K562 (cell line): Measurements from ENCODE around the gene RABGAP1L. TPM values are rescaled to one million over a fixed set of nuclear protein-coding genes. Genes with fewer than 3 reads are reported as not detected.

Source experiments
- ATAC-seq: fragments of 200-7000 bp; cut with Tn5 transposase; 3 replicates; pipeline ENCODE4 v1.9.1; 2020; ENCODE audit warnings: moderate library complexity
- BruUV-seq: library from RNA; stranded (reverse); fragments of 400-500 nt; replicated peaks from 2 replicates; lab custom pipeline; 2021; lab: Mats Ljungman, UMichigan
- CTCF ChIA-PET: fragments of 300-600 bp; formaldehyde crosslinking; extraction: SDS; loops from one replicate; lab custom pipeline; 2021; ENCODE audit warnings: low intra/inter-chr PET ratio; lab: Yijun Ruan, JAX
- POLR2A ChIA-PET: fragments of 300-600, 350-650 bp; sonication (Branson Sonifier 250); formaldehyde crosslinking; extraction: SDS; loops from one replicate; lab custom pipeline; 2021; ENCODE audit warnings: antibody characterized with exemption, inconsistent platforms; lab: Yijun Ruan, JAX
- DNase-seq, 4 experiments: peaks; one replicate each; pipeline versions ENCODE4 v3.0.0 to v3.0.0-alpha.2; 2011 to 2018; ENCODE audit warnings: low spot score in 3 of 4, mixed read lengths in 3 of 4; ENCODE audit errors: extremely low read depth in 1 of 4
- FAIRE-seq: peaks from 2 replicates; lab custom pipeline; 2011; peaks lifted over from hg19 to GRCh38; lab: Jason Lieb, UNC
- H2AFZ ChIP-seq: 2 replicates; pipeline ENCODE4 v1.6.0; 2011; ENCODE audit warnings: low read depth, low read length, control low read depth, inconsistent platforms
- H3K27ac ChIP-seq: fragments of 200-600 bp; 3 replicates; pipeline ENCODE4 v1.8.0; 2011; ENCODE audit warnings: low read depth, mild to moderate bottlenecking, control low read depth, inconsistent platforms, low read length, moderate library complexity, mixed read lengths; ENCODE audit errors: extremely low read depth
- H3K27me3 ChIP-seq, 2 experiments: fragments of 300-600 bp in 1 of 2; 2 replicates in 1 of 2; 3 replicates in 1 of 2; pipeline versions ENCODE4 v1.6.0 to v1.8.0; 2011; ENCODE audit warnings: inconsistent platforms in 2 of 2, low read length in 2 of 2, mild to moderate bottlenecking in 1 of 2, mixed read lengths in 1 of 2, moderate library complexity in 1 of 2; ENCODE audit not compliant: control insufficient read depth in 2 of 2, insufficient read depth in 2 of 2
- H3K36me3 ChIP-seq: fragments of 300-600 bp; 3 replicates; pipeline ENCODE4 v1.8.0; 2011; ENCODE audit warnings: mild to moderate bottlenecking, low read length, inconsistent platforms; ENCODE audit not compliant: control insufficient read depth, insufficient read depth
- H3K4me1 ChIP-seq, 2 experiments: fragments of 200-600 bp in 1 of 2; replicated peaks in 1 of 2; 2 replicates in 1 of 2; 3 replicates in 1 of 2; pipeline versions ENCODE4 v1.5.1 to v1.8.0; 2011; ENCODE audit warnings: inconsistent platforms in 2 of 2, low read length in 2 of 2, mild to moderate bottlenecking in 1 of 2, mixed read lengths in 1 of 2, moderate library complexity in 1 of 2; ENCODE audit not compliant: control insufficient read depth in 2 of 2, insufficient read depth in 2 of 2
- H3K4me2 ChIP-seq: 2 replicates; pipeline ENCODE4 v1.6.1; 2011; ENCODE audit warnings: low read length, control low read depth, inconsistent platforms, mixed read lengths; ENCODE audit not compliant: insufficient read depth
- H3K4me3 ChIP-seq: fragments of 200-600 bp; sonication (generic), shearing (Covaris generic); 2 replicates; pipeline ENCODE4 v1.5.1; 2016; ENCODE audit warnings: control low read depth, inconsistent platforms
- H3K79me2 ChIP-seq: fragments of 200-600 bp; 3 replicates; pipeline ENCODE4 v1.8.0; 2011; ENCODE audit warnings: low read length, inconsistent platforms; ENCODE audit not compliant: control insufficient read depth, insufficient read depth
- H3K9ac ChIP-seq, 2 experiments: 2 replicates each; pipeline versions ENCODE4 v1.6.0 to v1.6.1; 2011; ENCODE audit warnings: low read depth in 2 of 2, low read length in 2 of 2, control low read depth in 1 of 2, inconsistent platforms in 1 of 2, mild to moderate bottlenecking in 1 of 2, mixed read lengths in 1 of 2; ENCODE audit not compliant: insufficient read depth in 1 of 2
- H3K9me1 ChIP-seq: one replicate; pipeline ENCODE4 v1.6.0; 2011; ENCODE audit warnings: inconsistent platforms, mild to moderate bottlenecking, low read length, moderate library complexity; ENCODE audit not compliant: control insufficient read depth, insufficient read depth
- H3K9me3 ChIP-seq: replicated peaks from 2 replicates; pipeline ENCODE4 v1.5.1; 2011; ENCODE audit warnings: low read depth, low read length, inconsistent platforms; ENCODE audit not compliant: control insufficient read depth, insufficient read depth
- H4K20me1 ChIP-seq: replicated peaks from 2 replicates; pipeline ENCODE4 v1.6.1; 2011; ENCODE audit warnings: low read length, inconsistent platforms, mixed read lengths; ENCODE audit not compliant: control insufficient read depth, insufficient read depth
- C11orf30 ChIP-seq: fragments of 450-650 bp; IDR thresholded peaks from 2 replicates; pipeline ENCODE4 v1.6.1; 2016; ENCODE audit warnings: low read depth, mild to moderate bottlenecking
- EP400 ChIP-seq: fragments of 450-650 bp; IDR thresholded peaks from 2 replicates; pipeline ENCODE4 v1.6.1; 2017; ENCODE audit warnings: antibody characterized with exemption, mild to moderate bottlenecking, moderate library complexity
- HDAC6 ChIP-seq: IDR thresholded peaks from 2 replicates; pipeline ENCODE4 v1.6.1; 2012; ENCODE audit warnings: low read depth, mild to moderate bottlenecking, control low read depth, inconsistent platforms, low read length, moderate library complexity
- HLTF ChIP-seq: fragments of 450-650 bp; IDR thresholded peaks from 2 replicates; pipeline ENCODE4 v1.6.1; 2016
- MAFF ChIP-seq: IDR thresholded peaks from 2 replicates; pipeline ENCODE4 v1.6.1; 2012; ENCODE audit warnings: low read length, improper control_type of control experiment
- MAFG ChIP-seq: fragments of 450-650 bp; conservative IDR thresholded peaks from 2 replicates; pipeline ENCODE4 v1.6.1; 2016; ENCODE audit warnings: missing genetic modification characterization, missing compliant biosample characterization
- MAFK ChIP-seq: IDR thresholded peaks from 2 replicates; pipeline ENCODE4 v1.6.1; 2011; ENCODE audit warnings: low read length, improper control_type of control experiment
- MLLT1 ChIP-seq, 2 experiments: fragments of 450-650 bp; IDR thresholded peaks; 2 replicates each; pipeline ENCODE4 v1.6.1; 2016
- RBBP5 ChIP-seq: fragments of 200-600 bp; sonication (generic); IDR thresholded peaks from 2 replicates; pipeline ENCODE4 v1.6.1; 2012; ENCODE audit warnings: borderline replicate concordance, mild to moderate bottlenecking, low read length, control low read depth, inconsistent platforms; ENCODE audit not compliant: insufficient read depth, poor library complexity, severe bottlenecking
- SRSF9 ChIP-seq: fragments of 200-400 bp; formaldehyde crosslinking; IDR thresholded peaks from 2 replicates; pipeline ENCODE4 v1.6.1; 2017; ENCODE audit warnings: low read depth, low read length, borderline replicate concordance
- TFE3 ChIP-seq: fragments of 450-650 bp; formaldehyde crosslinking; IDR thresholded peaks from 2 replicates; pipeline ENCODE4 v1.4.0; 2020; ENCODE audit warnings: mild to moderate bottlenecking, mixed read lengths
- ZNF316 ChIP-seq: fragments of 450-650 bp; IDR thresholded peaks from 2 replicates; pipeline ENCODE4 v1.6.1; 2016
- WGBS: fragments of 100-300 bp; shearing (Covaris generic); methylation state at CpG from one replicate; pipeline ENCODE4 v1.1.6; 2016; ENCODE audit warnings: low coverage, mixed read lengths; ENCODE audit not compliant: insufficient coverage; ENCODE audit errors: missing lambda C conversion rate; 5-methylcytosine and 5-hydroxymethylcytosine counted together
- in situ Hi-C: fragments of 300-500 bp; cut with MboI; formaldehyde crosslinking; loops from 4 replicates; pipeline ENCODE4 v1.15.0; 2018; ENCODE audit warnings: inconsistent platforms, mixed read lengths
- intact Hi-C: fragments of 100-400 bp; cut with micrococcal nuclease; formaldehyde crosslinking; loops from 2 replicates; pipeline ENCODE4 v1.14.2; 2022
- polyA plus RNA-seq, 8 experiments: library from polyadenylated mRNA; depleted of rRNA in 4 of 8; stranded (reverse) in 5 of 8; unstranded in 3 of 8; fragments of >200 nt; fragmentation: Nextera tagmentation in 2 of 8; fragmentation: Illumina TruSeq in 1 of 8; extraction: Ambion mirVana in 2 of 8; extraction: Trizol in 1 of 8; gene quantifications; 2 replicates each; pipeline versions ENCODE4 v1.2.1 to v1.2.3, GENCODE V29; 2011 to 2014; ENCODE audit warnings: inconsistent platforms in 1 of 8, missing spikeins in 1 of 8
- total RNA-seq, 7 experiments: library from RNA; depleted of rRNA in 6 of 7; stranded (reverse); fragments of >200 nt in 6 of 7; fragmentation: Illumina TruSeq in 2 of 7; extraction: Trizol in 2 of 7; gene quantifications; 2 replicates each; pipeline versions ENCODE4 v1.2.1 to v1.2.3, GENCODE V29; 2011 to 2021; ENCODE audit warnings: low replicate concordance in 1 of 7

RABGAP1L gene
- total and polyA plus RNA-seq, 9 of the 15 experiments (the other 6 are each of a cell fraction or from before 2014, with no cell fraction given), result 16.5 to 44.9 (median 26.7) TPM

GRCh38 chr1:174171073-174171472 is 11.8 kb downstream of the RABGAP1L start:
- DNase-seq (no peak), ATAC-seq (no peak), FAIRE-seq (no peak)
- in situ Hi-C loops, result no loop called here
- intact Hi-C loops, result no loop called here
- Histone ChIP-seq H3K9me3 (no peaks in the 10 kb centered on the region), H4K20me1 (no peaks in the 10 kb centered on the region), H3K27ac (no peak overlapping the region), H3K79me2 (peaks cover 87% of the 10 kb centered on the region), H3K36me3 (peaks cover 11% of the 10 kb centered on the region; the same call in 1 of the 3 replicates), H2AFZ (no peak overlapping the region), H3K27me3 (no peaks in the 10 kb centered on the region), H3K4me1 (peaks cover 9 to 27% of the 10 kb centered on the region in 2 experiments), H3K4me2 (no peak overlapping the region), H3K4me3 (no peak overlapping the region), H3K9me1 (no peaks in the 10 kb centered on the region), H3K9ac (no peak overlapping the region)
- BruUV-seq, result no TSS peak
- 95% methylated on average over 1 of the region's 1 CpG for whole genome bisulfite sequencing
- TF ChIP-seq ZNF316 (peak; percentile 87), MAFF (peak; percentile 47; the same call in 1 of the 2 replicates), C11orf30 (peak; percentile 72), RBBP5 (no peak), EP400 (peak; percentile 5; the same call in 1 of the 2 replicates), MLLT1 (IDR thresholded peaks at IDR 0.05) (no peak), SRSF9 (no peak), HLTF (no peak), TFE3 (CRISPR knock-in tag) (0 out of 2 replicates have a peak, but pooled peaks have one; percentile 19), MAFG (peak; percentile 49; the same call in 1 of the 2 replicates), MAFK (peak; percentile 53; the same call in 1 of the 2 replicates), HDAC6 (no peak)
- CTCF ChIA-PET, result no interaction called here
- POLR2A ChIA-PET, result interaction anchor here (1.2 to 1.5 kb wide), 4 partner anchors 8 to 12 kb away, joined by 3 to 6 read pairs (median 4); partner anchors contain the start of gene RABGAP1L
